Right atrium auricular region (tissue), 2 donors: Measurements from ENCODE around the gene NSD1. TPM values are rescaled to one million over a fixed set of nuclear protein-coding genes. Genes with fewer than 3 reads are reported as not detected.
"Not testable (repeated sequence)": the region's sequence is repeated elsewhere in the genome, so short reads cannot be mapped to it uniquely, and the experiment has no call there.

ENCODE experiments used
- DNase-seq: peaks from one replicate; pipeline ENCODE4 v3.0.0-alpha.2; 2019; ENCODE audit warnings: low spot score
- H3K27ac ChIP-seq, 2 donors: fragments of 200-600 bp; sonication (generic); 1 replicate in 1 of 2; 2 replicates in 1 of 2; pipeline ENCODE4 v1.5.1; 2016 to 2019
- H3K27me3 ChIP-seq, 2 donors: fragments of 200-600 bp; sonication (generic); one replicate each; pipeline versions ENCODE4 v1.5.1 to v1.6.0; 2017 to 2019
- H3K36me3 ChIP-seq: fragments of 200-600 bp; sonication (generic); one replicate; pipeline ENCODE4 v1.5.1; 2016
- H3K4me1 ChIP-seq, 2 donors: fragments of 200-600 bp; sonication (generic); one replicate each; pipeline versions ENCODE4 v1.5.1 to v1.6.0; 2017 to 2019
- H3K4me3 ChIP-seq, 2 donors: fragments of 200-600 bp; sonication (generic); 1 replicate in 1 of 2; 2 replicates in 1 of 2; pipeline ENCODE4 v1.5.1; 2017 to 2019; ENCODE audit warnings: mild to moderate bottlenecking in 1 of 2, moderate library complexity in 1 of 2
- H3K9me3 ChIP-seq, 2 donors: fragments of 200-600 bp; sonication (generic); one replicate each; pipeline ENCODE4 v1.5.1; 2019
- total RNA-seq, 2 donors: library from RNA; depleted of rRNA; stranded (reverse); fragments of >200 nt; gene quantifications; one replicate each; pipeline ENCODE4 v1.1.0, GENCODE V29; 2016
- TF ChIP-seq, protein P1 (sequence below), 2 donors: fragments of 200-600 bp; sonication (generic); IDR thresholded peaks; one replicate each; pipeline ENCODE4 v1.5.1; 2019; ENCODE audit warnings: antibody characterized with exemption in 2 of 2

Gene NSD1
- total RNA-seq, 2 donors from 2014 or later, result 25.4 to 26.7 TPM

- Histone ChIP-seq H3K27ac (no peak overlapping the region), H3K9me3 (no peaks in the 10 kb centered on the region), H3K36me3 (peaks cover 23% of the 10 kb centered on the region), H3K4me1 (peaks cover 0 to 8% of the 10 kb centered on the region in 2 donors), H3K27me3 (no peaks in the 10 kb centered on the region), H3K4me3 (no peak overlapping the region)
- TF ChIP-seq, protein P1, sequence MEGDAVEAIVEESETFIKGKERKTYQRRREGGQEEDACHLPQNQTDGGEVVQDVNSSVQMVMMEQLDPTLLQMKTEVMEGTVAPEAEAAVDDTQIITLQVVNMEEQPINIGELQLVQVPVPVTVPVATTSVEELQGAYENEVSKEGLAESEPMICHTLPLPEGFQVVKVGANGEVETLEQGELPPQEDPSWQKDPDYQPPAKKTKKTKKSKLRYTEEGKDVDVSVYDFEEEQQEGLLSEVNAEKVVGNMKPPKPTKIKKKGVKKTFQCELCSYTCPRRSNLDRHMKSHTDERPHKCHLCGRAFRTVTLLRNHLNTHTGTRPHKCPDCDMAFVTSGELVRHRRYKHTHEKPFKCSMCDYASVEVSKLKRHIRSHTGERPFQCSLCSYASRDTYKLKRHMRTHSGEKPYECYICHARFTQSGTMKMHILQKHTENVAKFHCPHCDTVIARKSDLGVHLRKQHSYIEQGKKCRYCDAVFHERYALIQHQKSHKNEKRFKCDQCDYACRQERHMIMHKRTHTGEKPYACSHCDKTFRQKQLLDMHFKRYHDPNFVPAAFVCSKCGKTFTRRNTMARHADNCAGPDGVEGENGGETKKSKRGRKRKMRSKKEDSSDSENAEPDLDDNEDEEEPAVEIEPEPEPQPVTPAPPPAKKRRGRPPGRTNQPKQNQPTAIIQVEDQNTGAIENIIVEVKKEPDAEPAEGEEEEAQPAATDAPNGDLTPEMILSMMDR (IDR thresholded peaks at IDR 0.05), result no peak
- no peak for DNase-seq
Observed at GRCh38 chr5:177146891-177147638, 13.5 kb downstream of the NSD1 start.

GRCh38 chr5:177150061-177150460 is 16.5 kb downstream of the NSD1 start:
- H3K4me1 ChIP-seq, H3K4me3 ChIP-seq, H3K27ac ChIP-seq, H3K9me3 ChIP-seq, DNase-seq, H3K27me3 ChIP-seq: not testable (repeated sequence)
- peaks cover 23% of the 10 kb centered on the region for H3K36me3 ChIP-seq

DNA sequence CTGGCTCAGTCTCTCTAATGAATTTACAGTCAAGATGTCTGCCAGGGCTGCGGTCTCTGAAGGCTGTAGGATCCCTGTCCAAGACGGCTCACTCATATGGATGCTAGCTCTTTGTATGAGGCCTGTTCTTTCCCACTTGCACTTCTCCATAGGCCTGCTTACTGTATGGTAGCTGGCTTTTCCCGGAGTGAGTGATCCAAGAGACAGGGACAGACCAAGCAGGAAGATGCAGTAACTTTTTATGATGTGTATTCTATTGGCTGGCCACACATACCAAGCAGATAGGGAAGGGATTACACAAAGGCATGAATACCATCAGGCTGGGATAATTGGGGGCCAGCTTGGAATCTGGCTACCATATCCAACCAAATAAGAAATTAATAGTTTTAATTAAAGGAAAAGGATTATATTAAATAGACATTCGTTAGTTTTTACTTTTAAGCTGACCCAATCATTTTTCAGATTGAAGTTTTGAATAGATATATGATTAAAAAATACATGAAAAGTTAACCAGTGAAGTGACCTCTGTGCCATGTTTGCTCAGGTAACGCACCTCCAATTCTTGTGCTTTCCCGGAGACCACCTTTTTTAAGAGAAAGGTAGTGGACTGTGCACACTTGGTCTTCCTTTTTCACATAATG is 20.6 kb downstream of the NSD1 start:
- peaks cover 5% of the 10 kb centered on the region for H3K36me3 ChIP-seq
- H3K9me3 ChIP-seq, result no peaks in the 10 kb centered on the region
- no peaks in the 10 kb centered on the region for H3K27me3 ChIP-seq
- no peak overlapping the region for H3K27ac ChIP-seq
- H3K4me3 ChIP-seq, result no peak overlapping the region
- DNase-seq, result no peak
- H3K4me1 ChIP-seq, result peaks cover 0 to 9% of the 10 kb centered on the region in 2 donors
- TF ChIP-seq, protein P1 (IDR thresholded peaks at IDR 0.05), result no peak

DNA sequence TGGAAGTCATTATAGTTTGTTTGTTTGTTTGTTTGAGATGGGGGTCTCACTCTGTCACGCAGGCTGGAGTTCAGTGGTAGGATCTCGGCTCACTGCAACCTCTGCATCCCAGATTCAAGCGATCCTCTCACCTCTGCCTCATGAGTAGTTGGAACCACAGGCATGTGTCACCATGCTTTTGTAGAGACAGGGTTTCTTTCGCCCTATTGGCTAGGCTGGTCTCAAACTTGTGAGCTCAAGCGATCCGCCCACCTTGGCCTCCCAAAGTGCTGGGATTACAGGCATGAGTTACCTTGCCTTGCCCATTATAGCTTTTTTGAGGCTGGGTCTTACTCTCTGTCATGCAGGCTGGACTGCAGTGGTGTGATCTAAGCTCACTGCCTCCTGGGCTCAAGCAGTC is 28.8 kb downstream of the NSD1 start:
- TF ChIP-seq, protein P1 (IDR thresholded peaks at IDR 0.05), result no peak
- Histone ChIP-seq H3K27ac (no peak overlapping the region), H3K9me3 (no peaks in the 10 kb centered on the region), H3K27me3 (no peaks in the 10 kb centered on the region), H3K4me1 (peaks cover 0 to 7% of the 10 kb centered on the region in 2 donors), H3K4me3 (no peak overlapping the region), H3K36me3 (no peaks in the 10 kb centered on the region)
- DNase-seq, result no peak

DNA sequence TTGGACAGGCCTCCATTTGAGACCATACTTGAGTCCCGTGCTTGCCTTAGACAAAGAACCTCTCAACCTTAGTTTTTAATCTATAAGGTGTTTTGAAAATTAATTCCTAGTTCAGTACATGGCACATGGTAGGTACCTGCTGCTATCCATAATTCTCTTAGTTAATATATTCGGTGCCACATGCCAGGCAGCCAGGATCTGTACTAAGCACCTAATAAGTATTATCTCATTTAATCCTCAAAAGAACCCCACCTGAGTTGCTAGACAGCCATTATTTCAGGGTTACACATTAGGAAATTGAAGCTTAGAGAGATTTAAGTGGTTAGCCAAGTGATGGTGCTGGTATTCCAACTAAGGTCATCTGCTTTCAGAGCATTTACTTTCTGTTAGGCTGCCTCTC is 29.9 kb downstream of the NSD1 start:
- TF ChIP-seq, protein P1 (IDR thresholded peaks at IDR 0.05), result no peak
- H3K27me3 ChIP-seq, result no peaks in the 10 kb centered on the region
- no peak overlapping the region for H3K27ac ChIP-seq
- H3K36me3 ChIP-seq, result no peaks in the 10 kb centered on the region
- peaks cover 0 to 7% of the 10 kb centered on the region in 2 donors for H3K4me1 ChIP-seq
- no peak overlapping the region for H3K4me3 ChIP-seq
- no peaks in the 10 kb centered on the region for H3K9me3 ChIP-seq
- DNase-seq, result no peak

- TF ChIP-seq, protein P1 (IDR thresholded peaks at IDR 0.05), result no peak
- DNase-seq, result peak; percentile 9
Observed at GRCh38 chr5:177169271-177169670, 35.7 kb downstream of the NSD1 start.

More at GRCh38 chr5:177169271-177169670, 35.7 kb downstream of the NSD1 start:
- no peak overlapping the region for H3K4me3 ChIP-seq
- H3K4me1 ChIP-seq, result peaks cover 0 to 5% of the 10 kb centered on the region in 2 donors
- H3K27ac ChIP-seq, result no peak overlapping the region
- no peaks in the 10 kb centered on the region for H3K27me3 ChIP-seq
- H3K36me3 ChIP-seq, result no peaks in the 10 kb centered on the region
- H3K9me3 ChIP-seq, result no peaks in the 10 kb centered on the region
